Measurements from ENCODE around the gene IGF2BP2.

IGF2BP2 gene

DNA sequence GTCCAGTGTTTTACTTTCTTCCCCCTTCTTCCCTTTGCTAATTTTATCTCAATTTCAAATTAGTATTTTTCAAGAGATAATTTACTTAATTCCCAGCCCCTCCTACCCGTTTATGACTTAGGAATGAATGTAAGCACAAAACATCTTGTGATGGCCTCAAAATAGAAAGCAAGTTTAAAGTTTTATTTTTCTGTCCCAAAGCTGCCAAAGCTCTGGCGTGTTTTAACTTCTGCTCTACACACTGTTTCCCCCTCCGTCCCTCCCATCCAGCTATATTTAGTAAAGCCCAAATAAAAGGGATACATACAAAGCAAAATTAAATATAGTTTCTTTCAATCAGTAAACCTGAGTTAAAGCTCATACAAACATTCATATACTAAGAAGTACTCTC, 59.9 kb downstream of the IGF2BP2 start:
- no peak for DNase-seq (ENCODE audit: low read depth)

DNA sequence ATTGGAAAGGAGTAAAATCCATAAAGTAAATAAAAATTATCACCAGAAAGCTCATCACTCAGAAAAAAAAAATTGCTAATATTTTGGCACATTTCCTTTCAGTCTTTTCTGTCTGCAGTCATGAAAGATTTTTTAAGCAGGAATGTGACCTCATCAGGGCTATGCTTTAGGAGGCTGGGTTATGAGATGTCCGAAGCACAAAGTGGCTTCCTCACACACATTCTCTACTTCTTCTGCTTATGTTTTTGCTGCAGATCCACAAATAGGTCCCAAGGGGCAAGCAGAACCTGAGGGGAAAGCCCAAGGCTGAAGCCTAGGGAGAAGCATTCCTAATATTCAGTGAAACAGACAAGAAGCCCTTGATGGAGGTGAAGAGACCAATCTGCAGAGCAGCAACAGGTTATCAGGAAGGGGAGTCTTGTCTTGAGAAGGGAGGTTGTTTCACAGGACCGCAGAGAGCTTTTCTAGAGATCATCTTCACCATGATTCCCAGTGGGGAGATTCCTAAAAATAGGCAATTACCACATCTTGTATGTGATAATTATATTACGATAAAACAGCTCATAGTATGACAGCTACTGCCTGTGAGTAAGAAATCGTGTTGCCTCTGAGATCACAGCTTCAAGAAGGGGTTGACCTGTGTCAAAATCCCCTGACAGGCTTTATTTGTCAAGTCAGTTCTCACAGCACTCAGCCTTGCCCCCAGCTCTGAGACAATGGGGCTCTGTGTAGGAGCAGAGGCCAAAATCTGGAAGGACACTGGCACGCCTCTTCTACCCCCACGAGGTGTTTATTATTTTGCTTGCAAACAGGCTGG, 60.5 kb downstream of the IGF2BP2 start:
- DNase-seq (ENCODE audit: low read depth) = no peak

DNA sequence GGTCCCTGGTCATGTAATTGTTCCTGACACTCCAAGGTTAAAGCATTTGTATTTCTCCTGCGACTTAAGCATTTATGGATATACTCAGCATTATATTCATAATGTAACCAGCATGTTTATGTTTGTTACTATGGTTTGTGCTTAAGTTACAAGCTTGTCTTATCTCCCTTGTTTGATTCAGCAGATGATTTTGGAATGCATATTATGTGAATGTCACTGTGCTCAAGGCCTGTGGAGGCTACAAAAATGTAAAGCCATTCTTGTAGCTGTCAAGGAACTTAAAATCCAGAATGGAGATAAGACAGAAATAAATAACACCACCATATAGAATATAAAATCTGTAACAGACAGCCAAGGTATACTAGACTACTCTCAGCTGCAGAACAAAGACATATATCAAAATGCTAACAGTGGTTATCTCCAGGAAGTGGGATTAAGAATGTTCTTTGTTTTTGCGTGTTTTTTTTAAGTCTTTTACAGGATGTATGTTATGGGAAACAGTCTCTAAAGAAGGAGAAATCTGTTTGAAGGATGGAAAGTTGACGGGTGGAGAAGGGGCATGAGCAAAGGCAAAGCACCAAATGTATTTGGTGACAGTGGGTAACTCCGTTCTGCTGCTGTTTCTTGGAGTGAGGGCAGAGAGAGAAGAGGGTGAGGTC, 61.4 kb downstream of the IGF2BP2 start:
- no peak for DNase-seq (ENCODE audit: low read depth)

DNA sequence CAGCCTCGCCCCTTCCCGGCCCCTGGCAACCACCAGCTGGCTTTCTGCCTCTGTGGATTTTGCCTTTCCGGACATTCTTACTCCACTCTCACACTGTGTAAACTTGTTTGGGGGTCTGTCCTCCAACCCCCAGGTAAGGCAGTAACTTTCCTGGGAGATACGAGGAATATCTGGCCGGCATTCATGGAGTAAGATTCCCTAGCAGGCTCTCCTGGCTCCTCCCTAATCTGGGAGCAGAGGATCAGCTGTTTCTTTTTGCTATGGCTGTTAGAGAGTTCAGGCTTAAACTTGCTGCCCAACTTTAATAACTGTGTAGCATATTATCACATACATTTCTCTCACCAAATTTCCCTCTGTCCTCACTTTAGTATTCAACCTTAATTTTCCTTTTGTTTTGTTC, 64.3 kb downstream of the IGF2BP2 start:
- no peak for DNase-seq (ENCODE audit: low read depth)

DNA sequence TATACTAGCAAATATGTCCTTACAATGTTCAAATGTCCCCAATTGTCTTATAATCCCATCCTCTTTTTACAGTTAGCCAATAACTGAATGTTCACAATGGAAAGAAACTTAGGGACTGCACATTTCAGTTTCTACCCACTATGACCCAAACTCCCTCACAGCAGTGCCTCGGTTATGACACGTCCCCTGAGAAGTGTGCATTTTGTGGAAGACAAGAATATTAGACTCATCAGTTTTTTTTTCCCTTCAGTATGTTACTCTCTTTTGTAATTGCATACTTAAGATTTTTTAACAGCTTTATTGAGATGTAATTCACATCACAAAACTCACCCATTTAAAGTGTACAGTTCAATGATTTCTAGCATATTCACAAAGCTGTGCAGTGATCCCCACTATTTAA, 64.8 kb downstream of the IGF2BP2 start:
- DNase-seq (ENCODE audit: low read depth) = no peak

DNA sequence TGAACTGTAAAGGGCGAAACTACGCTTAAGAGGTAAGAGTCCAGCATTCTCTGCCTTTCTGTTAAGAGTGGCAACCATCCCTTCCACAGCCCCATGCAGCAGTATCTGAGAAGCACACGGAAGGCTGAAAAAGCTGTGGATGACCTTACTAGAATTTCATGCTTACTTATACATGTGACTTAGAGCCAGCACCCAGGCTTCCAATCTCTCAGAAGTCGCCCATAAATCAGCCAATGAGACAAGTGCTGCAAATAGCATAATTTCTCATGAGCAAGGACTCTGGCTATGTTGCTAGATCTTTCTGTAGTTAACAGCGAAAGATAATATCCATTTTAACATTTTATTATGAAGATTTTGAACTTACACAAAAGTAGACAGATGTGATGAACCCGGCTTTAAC, 65.3 kb downstream of the IGF2BP2 start:
- no peak for DNase-seq (ENCODE audit: low read depth)

DNA sequence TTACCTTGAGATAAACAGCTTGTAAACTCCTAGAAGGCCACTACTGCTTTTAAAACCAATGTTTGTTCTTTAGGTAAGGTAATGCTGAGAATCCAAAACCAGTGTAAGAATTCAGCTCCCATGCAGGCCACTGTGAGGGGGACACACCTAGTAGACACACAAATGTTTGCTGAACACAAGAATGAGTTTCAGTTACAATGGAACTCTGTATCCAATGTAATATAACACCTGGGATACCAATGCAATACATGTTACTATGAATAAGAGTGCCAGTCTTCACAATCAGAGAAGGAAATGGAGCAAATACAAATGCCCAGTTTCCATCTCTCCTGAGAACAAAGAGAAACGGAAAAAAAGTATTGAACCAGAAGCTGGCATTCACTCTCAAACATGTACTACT, 65.9 kb downstream of the IGF2BP2 start:
- no peak for DNase-seq (ENCODE audit: low read depth)

DNA sequence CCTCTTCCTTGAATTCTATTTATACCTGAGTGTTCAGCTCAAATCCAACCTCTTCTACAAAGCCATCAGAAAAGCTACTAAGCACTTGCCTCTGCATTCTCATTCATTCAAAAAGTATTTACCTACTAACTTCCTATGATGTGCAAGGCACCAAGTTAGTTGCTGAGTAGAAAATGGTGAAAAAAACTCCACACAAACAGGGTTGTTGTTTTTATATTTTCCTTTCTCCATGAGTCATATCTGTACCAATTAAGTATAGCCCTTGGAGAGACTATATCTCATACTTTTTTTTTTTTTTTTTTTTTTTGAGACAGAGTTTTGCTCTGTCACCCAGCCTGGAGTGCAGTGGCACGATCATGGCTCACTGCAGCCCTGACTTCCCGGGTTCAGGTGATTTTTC, 67.7 kb downstream of the IGF2BP2 start:
- DNase-seq (ENCODE audit: low read depth) = no peak

DNA sequence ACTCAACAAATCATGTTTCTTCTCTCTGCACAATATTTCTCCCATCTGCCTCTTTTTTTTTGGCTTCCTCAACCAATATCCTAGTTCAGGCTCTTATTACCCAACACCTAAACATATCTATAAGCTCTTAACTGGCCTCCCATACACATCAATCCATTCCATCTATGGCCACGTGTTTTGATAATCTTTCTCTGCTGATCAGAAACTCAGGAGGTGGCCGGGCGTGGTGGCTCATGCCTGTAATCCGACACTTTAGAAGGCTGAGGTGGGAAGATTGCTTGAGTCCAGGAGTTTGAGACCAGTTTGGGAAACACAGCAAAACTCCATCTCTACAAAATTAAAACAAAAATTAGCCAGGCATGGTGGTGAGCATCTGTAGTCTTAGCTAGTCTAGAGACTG, 68.4 kb downstream of the IGF2BP2 start:
- DNase-seq (ENCODE audit: low read depth) = no peak

DNA sequence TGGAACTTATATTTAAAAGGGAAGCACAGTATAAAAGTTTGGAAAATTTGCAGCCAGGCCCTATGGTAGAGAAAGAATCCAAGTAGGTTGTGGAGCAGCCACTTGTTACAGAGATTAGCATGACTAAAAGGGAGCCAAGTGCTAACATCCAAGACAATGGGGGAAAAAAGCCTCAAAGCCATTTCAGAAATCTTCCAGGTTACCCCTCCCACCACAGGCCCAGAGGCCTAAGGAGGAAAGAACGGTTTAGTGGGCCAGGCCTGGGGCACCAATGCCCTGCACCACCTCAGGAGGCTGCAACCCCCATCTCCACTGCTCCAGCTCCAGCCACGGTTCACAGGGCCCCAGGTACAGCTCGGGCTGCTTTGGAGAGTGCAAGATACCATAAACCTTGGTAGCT, 69.9 kb downstream of the IGF2BP2 start:
- no peak for DNase-seq (ENCODE audit: low read depth)

DNA sequence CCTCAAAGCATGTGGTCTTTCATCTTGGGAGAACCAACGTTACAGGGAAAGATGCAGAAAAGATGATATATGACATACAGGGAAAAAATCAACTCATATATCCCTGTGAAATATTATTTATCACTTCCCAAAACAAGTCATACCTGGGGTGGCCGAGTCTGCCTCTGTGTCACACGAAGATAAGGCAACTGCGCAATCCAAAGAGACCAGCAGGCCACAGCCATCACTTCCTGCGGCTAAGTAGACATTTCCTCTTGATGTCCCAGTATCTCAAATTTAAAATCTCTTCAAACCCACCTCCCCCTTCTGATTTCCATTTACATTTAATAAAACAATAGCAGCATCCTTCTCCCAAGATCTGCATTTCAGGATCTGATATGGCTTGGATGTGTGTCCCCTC, 71.5 kb downstream of the IGF2BP2 start:
- no peak for DNase-seq (ENCODE audit: low read depth)

DNA sequence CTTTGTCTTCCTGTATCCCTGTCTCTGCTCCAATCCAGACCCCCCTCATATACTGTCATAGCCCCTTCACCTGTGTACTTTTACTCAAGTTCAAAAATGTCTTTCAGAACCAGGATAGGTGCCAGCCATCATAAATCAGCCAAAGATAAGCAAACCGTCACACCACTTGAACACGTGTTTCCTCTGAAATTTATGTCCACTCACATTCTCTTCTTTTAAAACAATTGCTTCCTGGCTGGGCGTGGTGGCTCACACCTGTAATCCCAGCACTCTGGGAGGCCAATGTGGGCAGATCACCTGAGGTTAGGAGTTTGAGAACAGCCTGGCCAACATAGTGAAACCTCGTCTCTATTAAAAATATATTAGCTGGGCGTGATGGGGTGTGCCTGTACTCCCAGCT, 74.1 kb downstream of the IGF2BP2 start:
- DNase-seq (ENCODE audit: low read depth) = no peak

DNA sequence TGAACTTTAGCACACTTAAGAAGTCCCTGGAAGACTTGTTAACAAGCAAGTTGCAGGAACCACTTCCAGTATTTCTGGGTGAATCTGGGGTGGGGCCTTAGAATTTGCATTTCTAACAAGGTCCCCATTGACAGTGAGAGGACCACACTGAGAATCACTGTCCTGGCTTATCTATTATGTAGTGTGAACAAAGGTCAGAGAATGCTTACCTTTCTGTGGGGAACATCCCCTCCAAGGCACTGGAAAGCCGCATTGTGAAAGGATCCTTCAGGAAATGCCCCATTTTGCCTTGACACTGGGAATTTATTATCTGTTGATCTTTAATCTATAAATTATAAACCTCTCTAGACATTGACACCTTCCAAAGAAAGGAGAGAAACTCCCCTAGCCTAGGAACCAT, 74.8 kb downstream of the IGF2BP2 start:
- no peak for DNase-seq (ENCODE audit: low read depth)

DNA sequence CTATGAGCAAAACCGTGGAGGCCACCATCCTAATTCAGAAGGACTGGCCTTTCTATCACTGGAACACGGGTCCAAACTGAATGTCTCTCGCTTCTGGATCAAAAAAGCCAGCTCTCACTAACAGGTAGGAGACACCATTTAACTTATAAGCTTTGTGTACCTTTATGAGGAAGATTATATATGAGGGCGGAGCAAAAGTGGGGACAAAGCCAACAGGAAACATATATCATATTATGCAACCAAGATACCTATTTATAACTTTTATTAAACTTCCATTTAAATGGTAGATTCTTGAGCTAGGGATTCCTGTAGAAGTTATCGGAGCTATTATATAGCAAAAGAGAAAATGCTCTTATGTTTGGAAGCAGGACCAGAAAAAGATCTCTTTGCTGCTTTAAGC, 78.4 kb downstream of the IGF2BP2 start:
- DNase-seq (ENCODE audit: low read depth) = no peak

DNA sequence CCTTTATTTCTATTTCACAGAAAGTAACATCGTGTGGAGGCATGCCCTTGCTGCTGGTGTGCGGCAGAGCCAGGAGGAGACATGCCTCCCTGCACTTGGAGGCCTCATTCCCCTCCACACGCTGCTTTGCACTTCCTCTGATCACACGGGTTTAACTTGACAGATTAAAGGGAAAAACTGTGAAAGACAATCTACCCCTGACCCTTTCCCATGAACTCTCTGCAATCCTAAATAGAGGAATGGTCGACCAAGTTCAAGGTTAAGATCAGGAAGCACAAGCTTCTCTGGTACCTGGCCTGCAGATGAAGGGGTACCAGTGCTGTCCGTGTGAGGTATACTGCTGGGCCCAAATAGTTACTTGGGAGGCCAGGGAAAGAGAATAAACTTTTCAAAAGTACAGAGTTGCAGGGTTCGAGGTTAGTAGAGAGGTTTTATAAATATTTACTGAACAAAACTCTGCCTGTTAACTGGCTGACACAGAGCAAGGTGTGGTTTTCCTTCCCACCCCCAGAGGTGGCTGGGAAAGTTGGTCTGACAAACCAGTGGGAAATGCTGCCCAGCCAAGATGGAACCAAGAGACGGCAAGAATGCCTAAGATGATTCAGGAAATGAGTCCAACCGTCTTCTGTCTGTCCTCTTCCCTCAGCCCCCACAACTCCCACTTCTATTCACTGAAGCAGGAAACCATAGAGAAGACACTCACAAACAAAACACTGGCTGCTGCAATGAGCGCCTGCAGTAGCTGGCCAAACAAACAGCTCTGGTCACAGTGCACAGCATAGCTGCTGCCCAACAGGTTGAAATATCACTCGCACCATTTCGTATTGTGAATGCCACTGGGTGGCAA, 79.6 kb downstream of the IGF2BP2 start:
- no peak for DNase-seq (ENCODE audit: low read depth)

DNA sequence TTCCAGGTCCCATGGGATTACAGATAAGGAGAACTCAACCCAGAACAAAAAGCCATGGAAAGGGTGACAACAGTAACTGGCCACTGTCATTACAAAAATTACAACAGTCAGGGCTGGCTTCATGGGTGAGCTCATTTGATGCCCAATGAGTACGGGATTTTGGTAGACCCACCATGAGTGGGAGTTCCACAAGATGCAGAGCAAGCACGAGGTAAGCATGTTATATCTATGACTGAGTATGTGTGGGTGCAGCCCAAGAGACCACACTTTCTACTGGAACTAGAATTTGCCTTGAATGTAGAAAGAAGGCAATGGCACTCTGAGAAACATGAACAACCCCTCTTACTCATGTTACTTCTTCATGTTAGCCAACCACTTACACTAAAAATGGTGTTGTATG, 83.3 kb downstream of the IGF2BP2 start:
- DNase-seq (ENCODE audit: low read depth) = no peak

DNA sequence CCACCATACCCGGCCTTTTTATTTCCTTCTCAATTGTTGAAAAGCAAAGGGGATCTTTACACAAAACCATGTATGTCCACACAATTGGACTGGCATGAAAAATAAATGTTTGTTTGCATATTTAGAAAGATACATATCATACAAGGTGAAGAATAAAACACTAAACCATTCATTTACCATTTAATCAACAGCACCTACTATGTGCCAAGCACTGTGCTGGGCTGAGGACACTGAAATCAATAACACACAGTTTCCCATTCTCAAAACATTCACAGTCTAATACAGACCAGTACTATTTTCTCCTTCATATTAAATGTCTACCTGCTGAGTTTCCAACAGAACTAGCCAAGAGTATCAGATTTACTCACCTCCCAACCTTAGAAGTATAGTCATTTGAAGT, 84.7 kb downstream of the IGF2BP2 start:
- DNase-seq (ENCODE audit: low read depth) = no peak

DNA sequence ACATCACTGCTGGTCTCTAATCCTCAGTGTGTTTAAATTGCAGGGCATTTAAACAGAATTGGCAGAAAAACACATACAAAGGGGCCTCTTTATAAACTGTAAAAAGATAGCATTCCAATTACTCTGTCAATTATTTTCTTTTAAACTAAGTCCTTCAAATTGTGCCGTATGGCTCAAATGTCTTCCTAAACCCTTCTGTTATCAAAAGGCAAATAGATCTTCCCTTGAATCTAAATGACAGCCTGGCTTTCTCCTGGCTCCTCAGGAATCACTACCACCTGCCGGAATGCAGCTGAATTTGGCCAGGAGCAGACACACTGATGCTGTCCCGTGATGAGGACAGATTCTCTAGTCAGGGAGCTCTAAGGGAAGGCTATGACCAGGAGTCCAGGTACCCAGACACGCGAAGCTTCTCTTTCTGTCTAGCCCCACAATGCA, 85.6 kb downstream of the IGF2BP2 start:
- DNase-seq (ENCODE audit: low read depth) = no peak

DNA sequence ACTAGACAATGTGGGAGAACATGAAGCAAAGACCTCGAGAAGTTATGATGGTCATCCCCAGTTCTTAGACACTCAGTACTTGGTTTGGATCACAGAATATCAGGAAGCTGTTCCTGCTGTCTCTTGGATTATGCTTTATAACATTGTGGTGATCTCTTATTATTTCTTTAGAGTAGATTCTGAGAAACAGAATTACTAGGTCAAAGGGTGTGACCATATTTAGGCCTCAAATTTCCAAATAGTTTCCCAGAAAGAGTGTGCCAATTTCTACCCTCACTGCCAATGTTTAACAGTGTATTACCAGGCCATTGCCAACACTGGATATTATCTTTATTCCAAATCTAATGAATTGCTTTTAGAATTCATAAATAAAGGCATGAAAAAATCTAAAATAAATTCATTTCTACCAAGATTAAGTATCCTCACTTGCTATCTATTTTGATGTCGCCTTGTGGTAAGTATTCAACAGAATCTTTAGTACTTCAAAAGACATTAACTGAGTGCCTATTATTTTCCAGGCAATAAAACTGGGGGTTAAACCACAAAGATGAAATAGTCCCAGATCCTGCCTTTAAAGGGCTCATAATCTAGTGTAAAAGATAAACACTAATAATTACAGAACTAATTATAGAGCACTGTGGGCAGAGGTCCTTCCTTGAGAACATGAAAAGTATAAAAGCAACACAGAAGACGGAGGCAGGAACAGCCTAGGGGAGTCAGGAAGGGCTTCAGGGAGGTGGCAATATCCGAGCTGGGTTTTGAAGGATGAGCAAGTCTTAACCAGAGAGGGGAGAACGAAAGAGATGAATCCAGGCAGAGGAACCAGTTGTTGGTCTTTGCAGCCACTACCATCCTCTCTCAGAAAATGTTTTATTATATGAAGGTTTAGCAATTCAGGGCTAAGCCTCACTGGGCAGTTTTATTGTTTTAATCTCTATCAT, 86.8 kb downstream of the IGF2BP2 start:
- no peak for DNase-seq (ENCODE audit: low read depth)

DNA sequence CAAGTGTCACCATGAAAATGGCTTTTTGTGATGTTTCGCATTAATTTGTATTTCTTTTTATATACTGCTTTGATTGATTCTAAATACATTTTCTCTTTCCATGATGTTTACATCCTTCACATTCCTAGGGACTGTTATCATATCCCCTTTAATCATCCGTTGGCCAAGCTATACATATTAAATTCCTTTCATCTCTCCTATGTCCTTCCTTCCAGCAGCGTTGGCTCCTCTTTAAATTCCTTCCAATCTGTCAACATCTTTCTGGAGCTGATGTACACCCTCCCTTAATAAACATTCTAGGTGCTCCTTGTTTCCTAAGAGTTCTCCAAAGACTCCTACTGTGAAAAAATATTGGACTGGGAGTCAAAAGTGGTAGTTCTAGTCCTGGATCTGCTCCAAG, 87.8 kb downstream of the IGF2BP2 start:
- DNase-seq (ENCODE audit: low read depth) = no peak

DNA sequence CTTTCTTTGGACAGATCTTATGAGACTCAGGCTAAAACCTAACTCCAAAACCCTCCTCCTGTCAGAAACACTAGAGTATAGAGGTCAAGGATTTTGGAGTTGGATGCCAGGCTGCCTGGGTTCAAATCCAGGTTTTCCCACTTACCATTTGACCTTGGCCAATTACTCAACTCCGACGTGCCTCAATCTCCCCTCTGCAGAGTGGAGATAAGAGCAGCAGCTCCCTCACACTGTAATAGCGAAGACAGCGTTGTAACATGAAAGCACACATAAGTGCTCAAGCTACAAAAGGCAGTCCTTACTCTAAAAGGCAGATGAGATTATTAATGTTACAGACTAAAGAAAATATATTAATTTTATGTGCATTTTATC, 90.1 kb downstream of the IGF2BP2 start:
- DNase-seq (ENCODE audit: low read depth) = no peak
